B cell (primary cell): Measurements from ENCODE around the gene SLC2A13. TPM values are rescaled to one million over a fixed set of nuclear protein-coding genes. Genes with fewer than 3 reads are reported as not detected.
"Not testable (repeated sequence)": the region's sequence is repeated elsewhere in the genome, so short reads cannot be mapped to it uniquely, and the experiment has no call there.

ENCODE experiments used
- ATAC-seq: fragments of 200-7000 bp; cut with Tn5 transposase; one replicate; pipeline ENCODE4 v1.10.0; 2021; ENCODE audit warnings: low read depth, mild to moderate bottlenecking, moderate number of reproducible peaks, moderate library complexity
- CTCF ChIA-PET: fragments of 350-600 bp; sonication (Branson Sonifier 250); formaldehyde crosslinking; loops from one replicate; lab custom pipeline; 2021; ENCODE audit warnings: antibody characterized with exemption, inconsistent platforms; lab: Charles Lee
- POLR2A ChIA-PET: fragments of 350-600 bp; sonication (Branson Sonifier 250); formaldehyde crosslinking; loops from one replicate; lab custom pipeline; 2021; ENCODE audit warnings: antibody characterized with exemption; lab: Charles Lee
- DNase-seq: peaks from one replicate; pipeline ENCODE4 v3.0.0; 2013
- H2AFZ ChIP-seq: 2 replicates; pipeline ENCODE4 v1.6.1; 2012; ENCODE audit warnings: mild to moderate bottlenecking, low read depth, low read length; ENCODE audit not compliant: insufficient read depth, poor library complexity, severe bottlenecking
- H3K27ac ChIP-seq, 2 donors: 1 replicate in 1 of 2; 2 replicates in 1 of 2; pipeline ENCODE4 v1.5.1; 2012 to 2013; ENCODE audit warnings: low read length in 2 of 2, mild to moderate bottlenecking in 2 of 2, moderate library complexity in 1 of 2
- H3K27me3 ChIP-seq, 4 experiments: fragments of 200-600 bp in 1 of 4; sonication (generic) in 1 of 4; replicated peaks in 1 of 4; 1 replicate in 2 of 4; 2 replicates in 2 of 4; pipeline versions ENCODE4 v1.6.1 to v1.7.0; 2013 to 2016; ENCODE audit warnings: low read length in 3 of 4, mild to moderate bottlenecking in 2 of 4, mixed read lengths in 1 of 4, moderate library complexity in 1 of 4; ENCODE audit not compliant: insufficient read depth in 4 of 4, control insufficient read depth in 3 of 4; ENCODE audit errors: control extremely low read depth in 1 of 4
- H3K36me3 ChIP-seq, 2 experiments: replicated peaks in 1 of 2; 1 replicate in 1 of 2; 2 replicates in 1 of 2; pipeline versions ENCODE4 v1.6.1 to v1.7.1; 2013; ENCODE audit warnings: low read length in 1 of 2; ENCODE audit not compliant: insufficient read depth in 2 of 2, control insufficient read depth in 1 of 2; ENCODE audit errors: control extremely low read depth in 1 of 2, extremely low read depth in 1 of 2
- H3K4me1 ChIP-seq, 2 donors: fragments of 200-600 bp in 1 of 2; sonication (generic) in 1 of 2; 1 replicate in 1 of 2; 2 replicates in 1 of 2; pipeline versions ENCODE4 v1.5.1 to v1.6.1; 2013 to 2017; ENCODE audit warnings: low read length in 2 of 2; ENCODE audit not compliant: control insufficient read depth in 2 of 2, insufficient read depth in 2 of 2
- H3K4me2 ChIP-seq: replicated peaks from 2 replicates; pipeline ENCODE3; 2012; ENCODE audit warnings: mild to moderate bottlenecking, low read depth, low read length; ENCODE audit not compliant: poor library complexity, severe bottlenecking
- H3K4me3 ChIP-seq, 5 experiments: fragments of 200-600 bp in 1 of 5; sonication (generic) in 1 of 5; 1 replicate in 3 of 5; 2 replicates in 2 of 5; pipeline versions ENCODE4 v1.5.1 to v1.7.0; 2011 to 2016; ENCODE audit warnings: low read length in 4 of 5, mild to moderate bottlenecking in 4 of 5, low read depth in 2 of 5, control low read depth in 1 of 5, moderate library complexity in 1 of 5; ENCODE audit not compliant: insufficient read depth in 1 of 5; ENCODE audit errors: control extremely low read depth in 1 of 5, extremely low read depth in 1 of 5
- H3K79me2 ChIP-seq: fragments of 200-600 bp; sonication (generic); one replicate; pipeline ENCODE4 v1.6.0; 2016; ENCODE audit warnings: low read length; ENCODE audit not compliant: control insufficient read depth, insufficient read depth
- H3K9ac ChIP-seq: fragments of 200-600 bp; sonication (generic); 2 replicates; pipeline ENCODE4 v1.6.1; 2017; ENCODE audit warnings: mild to moderate bottlenecking, low read length, moderate library complexity
- H3K9me3 ChIP-seq, 3 donors: one replicate each; pipeline versions ENCODE4 v1.6.1 to v1.7.1; 2013; ENCODE audit warnings: low read length in 2 of 3; ENCODE audit not compliant: control insufficient read depth in 2 of 3, insufficient read depth in 1 of 3; ENCODE audit errors: control extremely low read depth in 1 of 3
- H4K20me1 ChIP-seq: 2 replicates; pipeline ENCODE4 v1.6.0; 2012; ENCODE audit warnings: mild to moderate bottlenecking, low read length; ENCODE audit not compliant: insufficient read depth, control insufficient read depth, poor library complexity, severe bottlenecking
- H3K27ac Mint-ChIP-seq: one replicate; pipeline ENCODE4 v1.8.0; 2021; ENCODE audit warnings: mixed read lengths
- H3K27me3 Mint-ChIP-seq: one replicate; pipeline ENCODE4 v1.8.0; 2021; ENCODE audit warnings: mixed read lengths
- H3K4me1 Mint-ChIP-seq: one replicate; pipeline ENCODE4 v1.8.0; 2021; ENCODE audit warnings: mixed read lengths
- H3K4me3 Mint-ChIP-seq: one replicate; pipeline ENCODE4 v1.8.0; 2021; ENCODE audit warnings: mixed read lengths
- H3K9me3 Mint-ChIP-seq: one replicate; pipeline ENCODE4 v1.8.0; 2022; ENCODE audit warnings: mixed read lengths; ENCODE audit not compliant: insufficient read depth
- CTCF ChIP-seq: fragments of 200-600 bp; IDR thresholded peaks from one replicate; pipeline ENCODE4 v1.8.0; 2022; ENCODE audit warnings: antibody characterized with exemption, mild to moderate bottlenecking
- EZH2 ChIP-seq: IDR thresholded peaks from 2 replicates; pipeline ENCODE4 v1.6.1; 2012; ENCODE audit warnings: borderline replicate concordance, low read depth, mild to moderate bottlenecking, moderate library complexity, low read length; ENCODE audit not compliant: insufficient read depth, poor library complexity, severe bottlenecking
- WGBS: methylation state at CpG from one replicate; pipeline ENCODE4 v1.1.5; 2013; ENCODE audit warnings: missing lambda C conversion rate; ENCODE audit not compliant: insufficient coverage; 5-methylcytosine and 5-hydroxymethylcytosine counted together
- intact Hi-C: fragments of 100-400 bp; cut with micrococcal nuclease; formaldehyde crosslinking; loops from one replicate; pipeline ENCODE4 v1.10.0; 2022
- polyA plus RNA-seq: library from polyadenylated mRNA; depleted of rRNA; stranded (reverse); fragments of >200 nt; gene quantifications from 2 replicates; pipeline ENCODE4 v1.2.3, GENCODE V29; 2012
- total RNA-seq, 2 donors: library from RNA; stranded (reverse); fragments of 120-200 nt in 1 of 2; gene quantifications; 1 replicate in 1 of 2; 2 replicates in 1 of 2; pipeline versions ENCODE4 v1.2.3 to v1.2.4, GENCODE V29; 2013 to 2022

The SLC2A13 gene
- total and polyA plus RNA-seq, 2 donors (not counting 1 experiment from before 2014, with no cell fraction given), result 2.1 to 8.6 TPM

DNA sequence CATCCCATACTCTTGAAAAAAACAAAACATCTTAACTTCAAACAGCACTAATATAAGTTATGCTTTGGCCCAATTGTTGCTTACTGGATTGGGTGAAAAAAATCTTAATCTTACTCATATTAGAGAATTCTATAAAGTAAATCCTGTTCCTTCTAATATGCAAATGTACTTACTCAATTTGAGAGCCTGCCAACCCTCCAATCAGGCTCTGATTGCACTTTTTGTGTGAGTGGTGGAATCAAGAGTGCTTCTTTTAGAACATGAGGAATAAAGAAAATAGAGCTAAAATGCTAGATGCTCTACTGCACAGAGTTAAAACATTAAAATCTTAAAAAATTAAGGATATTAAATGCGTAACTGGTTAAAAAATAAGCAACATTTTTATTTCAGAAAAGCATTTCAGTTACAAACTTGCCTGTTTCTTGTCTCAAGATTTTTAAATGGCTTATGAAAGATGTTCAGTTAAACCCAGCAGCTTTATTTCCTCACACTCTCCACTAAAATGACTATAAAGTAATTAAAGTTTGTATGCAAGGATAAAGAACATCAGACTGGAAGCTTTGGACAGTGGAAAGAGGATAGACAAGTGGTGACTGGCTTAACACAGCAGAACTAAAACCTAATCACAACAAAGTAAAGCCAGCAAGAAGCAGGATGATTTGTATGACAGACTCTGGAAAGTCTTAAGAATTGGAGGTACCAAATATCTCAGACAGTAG lies 177.5 kb downstream of the SLC2A13 start:
- Histone ChIP-seq H3K4me3 (no peak overlapping the region), H3K27ac (no peak overlapping the region), H3K27me3 (no peaks in the 10 kb centered on the region), H3K36me3 (no peaks in the 10 kb centered on the region), H3K4me2 (no peak overlapping the region), H4K20me1 (no peaks in the 10 kb centered on the region), H3K79me2 (no peaks in the 10 kb centered on the region), H2AFZ (no peak overlapping the region), H3K9ac (no peak overlapping the region), H3K4me1 (no peaks in the 10 kb centered on the region), H3K9me3 (no peaks in the 10 kb centered on the region)
- no peak for ATAC-seq
- Mint-ChIP-seq H3K27ac (no peak overlapping the region), H3K4me3 (no peak overlapping the region), H3K4me1 (no peaks in the 10 kb centered on the region), H3K9me3 (no peaks in the 10 kb centered on the region), H3K27me3 (no peaks in the 10 kb centered on the region)
- WGBS, result no CpG with 5 or more reads among the region's 1 CpG
- ChIA-PET POLR2A (no interaction called here), CTCF (no interaction called here)
- intact Hi-C loops, result no loop called here
- DNase-seq, result no peak
- TF ChIP-seq CTCF (no peak), EZH2 (no peak)

GRCh38 chr12:39923364-39923763 lies 182.5 kb downstream of the SLC2A13 start:
- H3K9me3 ChIP-seq, result no peaks in the 10 kb centered on the region
- H3K36me3 ChIP-seq, result no peaks in the 10 kb centered on the region
- ChIA-PET CTCF (no interaction called here), POLR2A (no interaction called here)
- no peaks in the 10 kb centered on the region for H3K4me1 ChIP-seq
- Mint-ChIP-seq H3K9me3 (no peaks in the 10 kb centered on the region), H3K27ac (no peak overlapping the region), H3K4me3 (no peak overlapping the region), H3K4me1 (no peaks in the 10 kb centered on the region), H3K27me3 (no peaks in the 10 kb centered on the region)
- H3K27me3 ChIP-seq, result no peaks in the 10 kb centered on the region
- DNase-seq, result no peak
- ATAC-seq, result no peak
- no peak overlapping the region for H3K4me2 ChIP-seq
- no peak overlapping the region for H3K9ac ChIP-seq
- no peak overlapping the region for H2AFZ ChIP-seq
- H4K20me1 ChIP-seq, result no peaks in the 10 kb centered on the region
- WGBS, result 100% methylated on average over 1 of the region's 5 CpGs
- TF ChIP-seq EZH2 (no peak), CTCF (no peak)
- H3K4me3 ChIP-seq, result no peak overlapping the region
- H3K27ac ChIP-seq, result no peak overlapping the region
- intact Hi-C loops, result no loop called here
- no peaks in the 10 kb centered on the region for H3K79me2 ChIP-seq

- intact Hi-C loops, POLR2A ChIA-PET, H3K79me2 ChIP-seq, H2AFZ ChIP-seq, H3K4me2 ChIP-seq, H3K27ac ChIP-seq, H3K4me1 ChIP-seq, H3K4me3 Mint-ChIP-seq, ATAC-seq, H3K27ac Mint-ChIP-seq, H3K27me3 ChIP-seq, H3K9me3 ChIP-seq, H3K9me3 Mint-ChIP-seq, H3K9ac ChIP-seq, H3K4me1 Mint-ChIP-seq, CTCF ChIA-PET, H3K36me3 ChIP-seq, H3K27me3 Mint-ChIP-seq, H4K20me1 ChIP-seq, H3K4me3 ChIP-seq, DNase-seq: not testable (repeated sequence)
Observed at GRCh38 chr12:39922598-39922997, 183.3 kb downstream of the SLC2A13 start.
